Adrenal gland (tissue), 12 donors: ENCODE results near the gene RAB12. TPM values are rescaled to one million over a fixed set of nuclear protein-coding genes. Genes with fewer than 3 reads are reported as not detected.

ENCODE experiments used
- DNase-seq, 7 donors: peaks; one replicate each; pipeline ENCODE4 v3.0.0-alpha.2; 2019 to 2020
- H3K27ac ChIP-seq, 5 donors: fragments of 200-600 bp; sonication (generic) in 4 of 5; 1 replicate in 3 of 5; 2 replicates in 2 of 5; pipeline versions ENCODE4 v1.5.1 to v1.8.0; 2016 to 2020; ENCODE audit warnings: mild to moderate bottlenecking in 1 of 5
- H3K27me3 ChIP-seq: fragments of 200-600 bp; 2 replicates; pipeline ENCODE4 v1.8.0; 2021
- H3K36me3 ChIP-seq, 2 donors: fragments of 200-600 bp; replicated peaks in 1 of 2; 1 replicate in 1 of 2; 2 replicates in 1 of 2; pipeline versions ENCODE4 v1.5.1 to v1.8.0; 2018 to 2022
- H3K4me1 ChIP-seq, 2 donors: fragments of 200-600 bp; replicated peaks in 1 of 2; 1 replicate in 1 of 2; 2 replicates in 1 of 2; pipeline versions ENCODE4 v1.5.1 to v1.8.0; 2018 to 2021
- H3K4me3 ChIP-seq, 4 donors: fragments of 200-600 bp; sonication (generic) in 3 of 4; one replicate each; pipeline ENCODE4 v1.5.1; 2016 to 2018
- H3K9me3 ChIP-seq, 3 donors: fragments of 200-600 bp; sonication (generic) in 1 of 3; replicated peaks in 1 of 3; 1 replicate in 2 of 3; 2 replicates in 1 of 3; pipeline versions ENCODE4 v1.5.1 to v1.8.0; 2016 to 2021
- CTCF ChIP-seq, 6 experiments: fragments of 450-650 bp in 4 of 6; fragments of 200-600 bp in 2 of 6; sonication (generic) in 1 of 6; IDR thresholded peaks; 1 replicate in 5 of 6; 2 replicates in 1 of 6; pipeline versions ENCODE4 v1.5.1 to v1.8.0; 2016 to 2021; ENCODE audit warnings: antibody characterized with exemption in 6 of 6, mild to moderate bottlenecking in 2 of 6, moderate library complexity in 1 of 6
- POLR2A ChIP-seq, 2 donors: fragments of 450-650 bp; IDR thresholded peaks; one replicate each; pipeline ENCODE4 v1.6.1; 2017; ENCODE audit warnings: antibody characterized with exemption in 2 of 2, mild to moderate bottlenecking in 2 of 2, moderate library complexity in 1 of 2
- WGBS, 4 donors: extraction: QIAGEN DNeasy Blood & Tissue Kit in 2 of 4; methylation state at CpG; one replicate each; pipeline versions ENCODE4 v1.1.5 to v1.1.7; 2013 to 2017; 5-methylcytosine and 5-hydroxymethylcytosine counted together
- intact Hi-C, 2 donors: fragments of 100-400 bp; cut with DNase I; formaldehyde crosslinking; loops; one replicate each; pipeline versions ENCODE4 v1.14.1 to v1.15.0; 2022 to 2023
- polyA plus RNA-seq, 3 donors: library from polyadenylated mRNA; stranded (reverse); fragments of 200-250 nt in 2 of 3; fragments of 350-450 nt in 1 of 3; fragmentation: Illumina TruSeq in 1 of 3; extraction: RNeasy Lipid Tissue Mini Kit (QIAGEN cat#74804) in 1 of 3; gene quantifications; one replicate each; pipeline ENCODE4 v1.2.3, GENCODE V29; 2013 to 2014
- total RNA-seq, 9 donors: library from RNA; depleted of rRNA in 4 of 9; stranded (reverse); fragments of >200 nt in 4 of 9; fragments of 120-200 nt in 1 of 9; fragmentation: NEBNext Ultra II Directional in 1 of 9; extraction: Animal tissue kit (Norgen Biotek cat#: 25700) in 1 of 9; gene quantifications; one replicate each; pipeline versions ENCODE4 v1.1.0 to v1.2.4, GENCODE V29; 2013 to 2023
- donor health status: healthy with polysubstance abuse.
- donor health status: Bipolar disorder and iron deficiency.
- donor health status: DM: yes; HTN: yes; CAD: no.
- donor health status: DM: no; HTN: no; CAD: no.
- donor health status: DM: no; HTN: no; CAD: no.
- donor health status: DM: yes; HTN: yes; CAD: no.

Gene RAB12
- total and polyA plus RNA-seq, 12 donors, result 19.9 to 54.2 (median 37.8) TPM

GRCh38 chr18:8658858-8659485 lies 49.7 kb downstream of the RAB12 start:
- no peaks in the 10 kb centered on the region for H3K27me3 ChIP-seq
- 90 to 96% (median 95%) methylated on average over 14 to 31 of the region's 31 CpGs for WGBS, 4 donors
- DNase-seq, result no peak
- no peaks in the 10 kb centered on the region for H3K9me3 ChIP-seq
- H3K4me1 ChIP-seq, result no peaks in the 10 kb centered on the region
- intact Hi-C loops, result no loop called here
- no peak overlapping the region for H3K27ac ChIP-seq
- H3K4me3 ChIP-seq, result no peak overlapping the region
- TF ChIP-seq CTCF (IDR thresholded peaks at IDR 0.05) (no peak), POLR2A (IDR thresholded peaks at IDR 0.05) (no peak)
- no peaks in the 10 kb centered on the region for H3K36me3 ChIP-seq

GRCh38 chr18:8659609-8660242 lies 50.5 kb downstream of the RAB12 start:
- DNase-seq, result no peak
- Histone ChIP-seq H3K36me3 (no peaks in the 10 kb centered on the region), H3K27me3 (no peaks in the 10 kb centered on the region), H3K4me3 (no peak overlapping the region), H3K9me3 (no peaks in the 10 kb centered on the region), H3K27ac (no peak overlapping the region), H3K4me1 (no peaks in the 10 kb centered on the region)
- intact Hi-C loops, result no loop called here
- WGBS, 4 donors, result 91 to 95% (median 94%) methylated on average over 33 to 36 of the region's 36 CpGs
- TF ChIP-seq CTCF (IDR thresholded peaks at IDR 0.05) (no peak), POLR2A (IDR thresholded peaks at IDR 0.05) (no peak)

- no peak overlapping the region for H3K4me3 ChIP-seq
- peak in 3 of 7 donors; percentile 39 to 46 (median 42) for DNase-seq
- TF ChIP-seq POLR2A (IDR thresholded peaks at IDR 0.05), result no peak
- no peak for TF ChIP-seq CTCF (IDR thresholded peaks at IDR 0.05)
- intact Hi-C loops, result no loop called here
- H3K27me3 ChIP-seq, result no peaks in the 10 kb centered on the region
- H3K4me1 ChIP-seq, result no peaks in the 10 kb centered on the region
- H3K9me3 ChIP-seq, result no peaks in the 10 kb centered on the region
- no peak overlapping the region for H3K27ac ChIP-seq
- WGBS, 4 donors, result 52 to 72% (median 64%) methylated on average over 5 of the region's 5 CpGs
- H3K36me3 ChIP-seq, result no peaks in the 10 kb centered on the region
Measured at GRCh38 chr18:8660316-8660715, 51.1 kb downstream of the RAB12 start.

GRCh38 chr18:8661754-8662559 lies 52.7 kb downstream of the RAB12 start:
- intact Hi-C loops, result no loop called here
- H3K9me3 ChIP-seq, result no peaks in the 10 kb centered on the region
- H3K27me3 ChIP-seq, result no peaks in the 10 kb centered on the region
- H3K27ac ChIP-seq, result peak overlapping the region in 1 of 5 donors; percentile 35
- TF ChIP-seq POLR2A (IDR thresholded peaks at IDR 0.05), result no peak
- no peak for TF ChIP-seq CTCF (IDR thresholded peaks at IDR 0.05)
- no peak overlapping the region for H3K4me3 ChIP-seq
- WGBS, 4 donors, result 55 to 67% (median 63%) methylated on average over 18 of the region's 18 CpGs
- peak in 1 of 7 donors; percentile 70 for DNase-seq
- no peaks in the 10 kb centered on the region for H3K4me1 ChIP-seq
- no peaks in the 10 kb centered on the region for H3K36me3 ChIP-seq
